Epithelial cell of alveolus of lung (primary cell): ENCODE results near the gene PRTFDC1. TPM values are rescaled to one million over a fixed set of nuclear protein-coding genes. Genes with fewer than 3 reads are reported as not detected.

Source experiments
- total RNA-seq: library from RNA; depleted of rRNA; stranded (reverse); fragments of >200 nt; gene quantifications from 2 replicates; pipeline ENCODE4 v1.2.1, GENCODE V29; 2015

Gene PRTFDC1
- total RNA-seq = 12.0 and 18.6 TPM in 2 replicates

GRCh38 chr10:24952143-24952706 lies at the start of gene PRTFDC1:
PRTFDC1 (minus strand) TSS chr10:24952606; CDS start chr10:24952575, 31 bp downstream.

Other genes starting within 250 kb of the PRTFDC1 start
- gene ARHGAP21, start 228.7 kb downstream of the PRTFDC1 start, total RNA-seq = 49.3 and 65.6 TPM in 2 replicates
- not detected in 2 replicates for gene ENKUR, start 63.6 kb upstream of the PRTFDC1 start, total RNA-seq
- 1.1 and 2.3 TPM in 2 replicates for gene THNSL1, start 64.0 kb upstream of the PRTFDC1 start, total RNA-seq
- gene GPR158, start 222.4 kb upstream of the PRTFDC1 start, total RNA-seq = under 0.01 and 0.40 TPM in 2 replicates